BE2C (cell line): ENCODE results near the gene C6orf47.

Experiments used
- DNase-seq: peaks from one replicate; pipeline ENCODE4 v3.0.0-alpha.2; 2020
- H3K27me3 ChIP-seq: fragments of 250-450 bp; sonication (Bioruptor Pico); 2 replicates; pipeline ENCODE4 v1.5.1; 2020; ENCODE audit warnings: mild to moderate bottlenecking
- H3K36me3 ChIP-seq: fragments of 250-450 bp; sonication (Bioruptor Pico); 2 replicates; pipeline ENCODE4 v1.5.1; 2020; ENCODE audit warnings: mild to moderate bottlenecking
- H3K4me1 ChIP-seq: fragments of 250-450 bp; sonication (Bioruptor Pico); 2 replicates; pipeline ENCODE4 v1.5.1; 2020
- H3K4me3 ChIP-seq: 2 replicates; pipeline ENCODE4 v1.5.1; 2011; ENCODE audit warnings: low read depth, low read length
- H3K9me3 ChIP-seq: fragments of 250-450 bp; sonication (Bioruptor Pico); 2 replicates; pipeline ENCODE4 v1.5.1; 2020
- TF ChIP-seq, protein P1 (sequence below): IDR thresholded peaks from 2 replicates; pipeline ENCODE4 v1.5.1; 2012; ENCODE audit warnings: mild to moderate bottlenecking, low read depth, low read length

C6orf47 gene

GRCh38 chr6:31614075-31614619 is 46.4 kb downstream of the C6orf47 start:
- peaks cover 11% of the 10 kb centered on the region for H3K4me1 ChIP-seq
- H3K36me3 ChIP-seq = no peaks in the 10 kb centered on the region
- no peak overlapping the region for H3K4me3 ChIP-seq
- no peaks in the 10 kb centered on the region for H3K9me3 ChIP-seq
- TF ChIP-seq, protein P1, sequence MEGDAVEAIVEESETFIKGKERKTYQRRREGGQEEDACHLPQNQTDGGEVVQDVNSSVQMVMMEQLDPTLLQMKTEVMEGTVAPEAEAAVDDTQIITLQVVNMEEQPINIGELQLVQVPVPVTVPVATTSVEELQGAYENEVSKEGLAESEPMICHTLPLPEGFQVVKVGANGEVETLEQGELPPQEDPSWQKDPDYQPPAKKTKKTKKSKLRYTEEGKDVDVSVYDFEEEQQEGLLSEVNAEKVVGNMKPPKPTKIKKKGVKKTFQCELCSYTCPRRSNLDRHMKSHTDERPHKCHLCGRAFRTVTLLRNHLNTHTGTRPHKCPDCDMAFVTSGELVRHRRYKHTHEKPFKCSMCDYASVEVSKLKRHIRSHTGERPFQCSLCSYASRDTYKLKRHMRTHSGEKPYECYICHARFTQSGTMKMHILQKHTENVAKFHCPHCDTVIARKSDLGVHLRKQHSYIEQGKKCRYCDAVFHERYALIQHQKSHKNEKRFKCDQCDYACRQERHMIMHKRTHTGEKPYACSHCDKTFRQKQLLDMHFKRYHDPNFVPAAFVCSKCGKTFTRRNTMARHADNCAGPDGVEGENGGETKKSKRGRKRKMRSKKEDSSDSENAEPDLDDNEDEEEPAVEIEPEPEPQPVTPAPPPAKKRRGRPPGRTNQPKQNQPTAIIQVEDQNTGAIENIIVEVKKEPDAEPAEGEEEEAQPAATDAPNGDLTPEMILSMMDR = no peak
- H3K27me3 ChIP-seq = no peaks in the 10 kb centered on the region
- no peak for DNase-seq

GRCh38 chr6:31610968-31611367 is 49.6 kb downstream of the C6orf47 start:
- Histone ChIP-seq H3K4me1 (peaks cover 11% of the 10 kb centered on the region), H3K27me3 (no peaks in the 10 kb centered on the region), H3K36me3 (no peaks in the 10 kb centered on the region), H3K9me3 (no peaks in the 10 kb centered on the region), H3K4me3 (no peak overlapping the region)
- no peak for DNase-seq
- TF ChIP-seq, protein P1 = no peak

DNA sequence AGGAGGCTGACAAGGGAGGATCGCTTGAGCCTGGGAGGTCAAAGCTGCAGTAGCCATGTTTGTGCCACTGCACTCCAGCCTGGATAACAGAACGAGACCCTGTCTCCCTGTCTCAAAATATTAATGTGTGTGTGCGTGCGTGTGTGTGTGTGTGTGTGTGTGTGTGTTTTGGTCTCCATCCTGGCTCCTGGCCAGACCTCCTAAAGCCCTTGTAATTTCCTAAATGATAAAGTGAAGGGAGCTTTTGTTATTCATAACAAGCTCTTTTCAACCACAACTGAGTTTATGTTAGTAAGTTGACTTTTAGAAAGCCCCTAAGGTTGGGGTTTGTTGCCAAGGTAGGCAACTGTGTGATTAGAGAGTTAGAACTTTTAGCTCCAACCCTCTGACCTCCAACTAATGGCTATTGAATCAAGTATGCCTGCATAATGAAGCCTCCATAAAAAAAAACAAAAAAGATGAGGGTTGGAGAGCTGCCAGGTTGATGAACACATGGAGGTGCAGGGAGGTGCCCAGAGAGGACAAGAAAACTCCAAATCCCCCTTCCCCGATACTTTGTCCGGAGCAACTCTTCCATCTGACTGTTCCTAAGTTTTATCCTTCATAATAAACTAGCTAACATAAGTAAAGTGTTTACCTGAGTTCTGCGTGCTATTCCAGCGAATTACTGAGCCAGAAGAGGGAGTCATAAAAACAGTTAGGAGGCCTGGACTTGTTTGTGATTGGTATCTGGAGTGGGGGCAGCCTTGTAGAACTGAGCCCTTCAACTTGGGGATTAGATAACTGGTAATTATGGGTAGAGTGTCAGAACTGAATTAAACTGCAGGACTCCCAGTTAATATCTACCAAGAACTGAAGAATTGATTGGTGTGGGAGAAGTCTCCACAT is 50.8 kb downstream of the C6orf47 start:
- H3K36me3 ChIP-seq = no peaks in the 10 kb centered on the region
- no peaks in the 10 kb centered on the region for H3K9me3 ChIP-seq
- no peak for DNase-seq
- TF ChIP-seq, protein P1 = no peak
- H3K4me3 ChIP-seq = no peak overlapping the region
- H3K27me3 ChIP-seq = no peaks in the 10 kb centered on the region
- H3K4me1 ChIP-seq = peaks cover 11% of the 10 kb centered on the region
